ENCODE data around the gene ERC2. TPM values are rescaled to one million over a fixed set of nuclear protein-coding genes. Genes with fewer than 3 reads are reported as not detected.

ERC2 gene
- total and polyA plus RNA-seq, 2 of the 13 experiments (the other 11 are each of a cell fraction or from before 2014, with no cell fraction given): 0.16 to 0.22 TPM

GRCh38 chr3:56205406-56205805 lies 262.9 kb downstream of the ERC2 start:
- no peak for FAIRE-seq
- Histone ChIP-seq H2AFZ (ENCODE audit: low read length) (no peak overlapping the region), H3K4me3 (replicated peaks in 1 of 3; ENCODE audit: insufficient read depth in 1 of 3, low read depth in 2 of 3, low read length in 3 of 3) (no peak overlapping the region), H3K27ac (ENCODE audit: extremely low read length, insufficient read depth, low read length) (no peak overlapping the region), H3K79me2 (ENCODE audit: insufficient read depth, low read length) (no peaks in the 10 kb centered on the region), H3K9me3 (ENCODE audit: low read length) (no peaks in the 10 kb centered on the region), H3K4me2 (ENCODE audit: low read depth, low read length) (no peak overlapping the region), H3K4me1 (ENCODE audit: insufficient read depth, low read length) (no peaks in the 10 kb centered on the region), H3K9ac (ENCODE audit: insufficient read depth, low read depth, low read length) (no peak overlapping the region), H3K27me3 (ENCODE audit: control insufficient read depth in 1 of 2, insufficient read depth in 2 of 2, low read length in 2 of 2) (no peaks in the 10 kb centered on the region), H4K20me1 (ENCODE audit: insufficient read depth, low read length) (no peaks in the 10 kb centered on the region), H3K36me3 (replicated peaks in 1 of 2; ENCODE audit: control insufficient read depth in 1 of 2, insufficient read depth in 2 of 2, low read length in 2 of 2) (no peaks in the 10 kb centered on the region)
- 2% methylated on average over 3 of the region's 3 CpGs for WGBS (ENCODE audit: low lambda C conversion rate)
- no peak for TF ChIP-seq NPAS2 (CRISPR knock-in tag; IDR thresholded peaks at IDR 0.05; ENCODE audit: borderline replicate concordance)
- TF ChIP-seq U2AF2 (IDR thresholded peaks at IDR 0.05; ENCODE audit: low read depth, low read length): no peak
- no TSS peak for BruUV-seq (replicated peaks)
- CTCF ChIA-PET (ENCODE audit: low intra/inter-chr PET ratio, low total read pairs): no interaction called here
- intact Hi-C loops (cut with micrococcal nuclease; ENCODE audit: unreplicated experiment): no loop called here
- POLR2A ChIA-PET: no interaction called here
- in situ Hi-C loops (cut with HindIII; ENCODE audit: extremely low pct_ligation_motif_present, low pct_unique_long_range_greater_than_20kb): no loop called here
- no peak for ATAC-seq
- DNase-seq (ENCODE audit: low spot score): no peak

- WGBS (ENCODE audit: low lambda C conversion rate): 0% methylated on average over 4 of the region's 4 CpGs
- no TSS peak for BruUV-seq (replicated peaks)
- ATAC-seq (no peak), FAIRE-seq (no peak), DNase-seq (ENCODE audit: low spot score) (no peak)
- no peak overlapping the region for H2AFZ ChIP-seq (ENCODE audit: low read length)
- H4K20me1 ChIP-seq (ENCODE audit: insufficient read depth, low read length): no peaks in the 10 kb centered on the region
- CTCF ChIA-PET (ENCODE audit: low intra/inter-chr PET ratio, low total read pairs): no interaction called here
- in situ Hi-C loops (cut with HindIII; ENCODE audit: extremely low pct_ligation_motif_present, low pct_unique_long_range_greater_than_20kb) (no loop called here), intact Hi-C loops (cut with micrococcal nuclease; ENCODE audit: unreplicated experiment) (no loop called here)
- POLR2A ChIA-PET: no interaction called here
- no peak overlapping the region for H3K27ac ChIP-seq (ENCODE audit: extremely low read length, insufficient read depth, low read length)
- no peaks in the 10 kb centered on the region for H3K9me3 ChIP-seq (ENCODE audit: low read length)
- no peaks in the 10 kb centered on the region for H3K4me1 ChIP-seq (ENCODE audit: insufficient read depth, low read length)
- no peaks in the 10 kb centered on the region for H3K79me2 ChIP-seq (ENCODE audit: insufficient read depth, low read length)
- no peaks in the 10 kb centered on the region for H3K36me3 ChIP-seq (replicated peaks in 1 of 2; ENCODE audit: control insufficient read depth in 1 of 2, insufficient read depth in 2 of 2, low read length in 2 of 2)
- TF ChIP-seq ZBTB38 (CRISPR knock-in tag; IDR thresholded peaks at IDR 0.05) (no peak), ZNF143 (CRISPR knock-in tag; IDR thresholded peaks at IDR 0.05) (no peak), ZFP36 (IDR thresholded peaks at IDR 0.05; ENCODE audit: borderline replicate concordance, low read depth, low read length, partially characterized antibody) (no peak), HMG20B (CRISPR knock-in tag; conservative IDR thresholded peaks at IDR 0.05) (no peak), ARID3A (IDR thresholded peaks at IDR 0.05; ENCODE audit: low read depth, low read length) (no peak), PHF5A (CRISPR knock-in tag; IDR thresholded peaks at IDR 0.05; ENCODE audit: low read depth, unreplicated experiment) (no peak), GFI1 (CRISPR knock-in tag; IDR thresholded peaks at IDR 0.05; ENCODE audit: borderline replicate concordance) (no peak), ZNF530 (CRISPR knock-in tag; IDR thresholded peaks at IDR 0.05; ENCODE audit: low read depth) (no peak)
- no peaks in the 10 kb centered on the region for H3K27me3 ChIP-seq (ENCODE audit: control insufficient read depth in 1 of 2, insufficient read depth in 2 of 2, low read length in 2 of 2)
- no peak overlapping the region for H3K4me2 ChIP-seq (ENCODE audit: low read depth, low read length)
- H3K4me3 ChIP-seq (replicated peaks in 1 of 3; ENCODE audit: insufficient read depth in 1 of 3, low read depth in 2 of 3, low read length in 3 of 3): no peak overlapping the region
- no peak overlapping the region for H3K9ac ChIP-seq (ENCODE audit: insufficient read depth, low read depth, low read length)
These were observed 265.3 kb downstream of the ERC2 start for GRCh38 chr3:56202997-56203396.
